KMS-11 (cell line): ENCODE results near the gene APLP1.

Experiments used
- H2AFZ ChIP-seq: fragments of 200-600 bp; sonication (generic); 2 replicates; pipeline ENCODE4 v1.6.1; 2016; ENCODE audit warnings: antibody characterized with exemption, mixed run types, low read depth
- H3K27ac ChIP-seq: fragments of 200-600 bp; sonication (generic); 2 replicates; pipeline ENCODE4 v1.6.1; 2016; ENCODE audit warnings: mild to moderate bottlenecking, mixed run types
- H3K27me3 ChIP-seq: fragments of 200-600 bp; sonication (generic); 2 replicates; pipeline ENCODE4 v1.6.1; 2017; ENCODE audit warnings: mild to moderate bottlenecking, low read depth, mixed run types, moderate library complexity; ENCODE audit not compliant: insufficient read depth
- H3K36me3 ChIP-seq: fragments of 200-600 bp; sonication (generic); 2 replicates; pipeline ENCODE4 v1.6.1; 2017; ENCODE audit warnings: mild to moderate bottlenecking, mixed run types; ENCODE audit not compliant: insufficient read depth
- H3K4me1 ChIP-seq: fragments of 200-600 bp; sonication (generic); 2 replicates; pipeline ENCODE4 v1.6.1; 2016; ENCODE audit warnings: mild to moderate bottlenecking, low read depth, mixed run types; ENCODE audit not compliant: poor library complexity, severe bottlenecking
- H3K4me2 ChIP-seq: fragments of 200-600 bp; sonication (generic); 2 replicates; pipeline ENCODE4 v1.7.0; 2016; ENCODE audit warnings: mild to moderate bottlenecking, mixed run types
- H3K4me3 ChIP-seq: fragments of 200-600 bp; sonication (generic); IDR thresholded peaks from 2 replicates; pipeline ENCODE4 v1.6.1; 2017; ENCODE audit warnings: low read depth, low read length, mixed read lengths; ENCODE audit not compliant: insufficient read depth
- H3K79me2 ChIP-seq: fragments of 200-600 bp; sonication (generic); 2 replicates; pipeline ENCODE4 v1.6.1; 2016; ENCODE audit warnings: low read depth, mixed run types; ENCODE audit not compliant: insufficient read depth
- H3K9ac ChIP-seq: fragments of 200-600 bp; sonication (generic); 2 replicates; pipeline ENCODE4 v1.6.1; 2016; ENCODE audit warnings: mild to moderate bottlenecking, mixed run types
- H4K20me1 ChIP-seq: fragments of 200-600 bp; sonication (generic); 2 replicates; pipeline ENCODE4 v1.6.1; 2016; ENCODE audit warnings: mild to moderate bottlenecking, mixed run types; ENCODE audit not compliant: insufficient read depth
- TF ChIP-seq, protein P1 (sequence below): fragments of 200-600 bp; sonication (generic); conservative IDR thresholded peaks from 2 replicates; pipeline ENCODE4 v1.6.1; 2017; ENCODE audit warnings: low read depth, mild to moderate bottlenecking, antibody characterized with exemption, low read length, moderate library complexity, mixed read lengths

The APLP1 gene

DNA sequence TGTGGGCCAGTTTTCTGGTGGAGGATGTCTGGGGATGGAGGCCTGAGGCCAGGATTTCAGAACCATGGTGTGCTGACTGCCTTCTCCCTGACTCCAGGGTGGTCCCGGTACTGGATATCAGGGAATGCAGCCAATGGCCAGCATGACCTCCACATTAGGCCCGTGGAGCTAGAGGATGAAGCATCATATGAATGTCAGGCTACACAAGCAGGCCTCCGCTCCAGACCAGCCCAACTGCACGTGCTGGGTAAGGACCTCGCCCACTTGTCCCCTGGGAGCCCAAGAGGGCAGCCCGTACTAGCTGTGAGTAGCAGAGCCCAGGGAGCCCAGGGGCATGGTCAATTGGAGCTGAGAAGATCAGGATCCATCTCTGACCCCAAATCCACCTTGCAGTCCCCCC lies 10.1 kb upstream of the APLP1 start:
- H4K20me1 ChIP-seq = no peaks in the 10 kb centered on the region
- no peaks in the 10 kb centered on the region for H3K79me2 ChIP-seq
- H3K4me2 ChIP-seq = no peak overlapping the region
- H2AFZ ChIP-seq = no peak overlapping the region
- H3K4me3 ChIP-seq = no peak overlapping the region
- H3K9ac ChIP-seq = no peak overlapping the region
- no peaks in the 10 kb centered on the region for H3K4me1 ChIP-seq
- H3K27me3 ChIP-seq = peaks cover 88% of the 10 kb centered on the region
- TF ChIP-seq, protein P1, sequence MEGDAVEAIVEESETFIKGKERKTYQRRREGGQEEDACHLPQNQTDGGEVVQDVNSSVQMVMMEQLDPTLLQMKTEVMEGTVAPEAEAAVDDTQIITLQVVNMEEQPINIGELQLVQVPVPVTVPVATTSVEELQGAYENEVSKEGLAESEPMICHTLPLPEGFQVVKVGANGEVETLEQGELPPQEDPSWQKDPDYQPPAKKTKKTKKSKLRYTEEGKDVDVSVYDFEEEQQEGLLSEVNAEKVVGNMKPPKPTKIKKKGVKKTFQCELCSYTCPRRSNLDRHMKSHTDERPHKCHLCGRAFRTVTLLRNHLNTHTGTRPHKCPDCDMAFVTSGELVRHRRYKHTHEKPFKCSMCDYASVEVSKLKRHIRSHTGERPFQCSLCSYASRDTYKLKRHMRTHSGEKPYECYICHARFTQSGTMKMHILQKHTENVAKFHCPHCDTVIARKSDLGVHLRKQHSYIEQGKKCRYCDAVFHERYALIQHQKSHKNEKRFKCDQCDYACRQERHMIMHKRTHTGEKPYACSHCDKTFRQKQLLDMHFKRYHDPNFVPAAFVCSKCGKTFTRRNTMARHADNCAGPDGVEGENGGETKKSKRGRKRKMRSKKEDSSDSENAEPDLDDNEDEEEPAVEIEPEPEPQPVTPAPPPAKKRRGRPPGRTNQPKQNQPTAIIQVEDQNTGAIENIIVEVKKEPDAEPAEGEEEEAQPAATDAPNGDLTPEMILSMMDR = no peak
- H3K36me3 ChIP-seq = no peaks in the 10 kb centered on the region
- no peak overlapping the region for H3K27ac ChIP-seq

DNA sequence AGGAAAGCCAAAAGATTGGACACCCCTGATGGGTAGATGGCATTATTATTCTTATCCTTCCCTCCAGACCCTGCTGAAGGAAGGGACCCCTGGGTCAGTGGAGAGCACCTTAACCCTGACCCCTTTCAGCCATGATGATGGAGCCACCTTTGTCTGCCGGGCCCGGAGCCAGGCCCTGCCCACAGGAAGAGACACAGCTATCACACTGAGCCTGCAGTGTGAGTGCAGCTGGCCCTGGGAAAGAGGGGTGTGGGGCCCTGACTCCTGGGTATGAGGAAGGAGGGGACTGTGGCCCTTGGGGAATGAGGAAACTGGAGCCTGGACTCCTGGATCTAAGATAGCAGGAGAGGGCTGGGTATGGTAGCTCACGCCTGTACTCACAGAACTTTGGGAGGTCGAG lies 9.0 kb upstream of the APLP1 start:
- peaks cover 88% of the 10 kb centered on the region for H3K27me3 ChIP-seq

DNA sequence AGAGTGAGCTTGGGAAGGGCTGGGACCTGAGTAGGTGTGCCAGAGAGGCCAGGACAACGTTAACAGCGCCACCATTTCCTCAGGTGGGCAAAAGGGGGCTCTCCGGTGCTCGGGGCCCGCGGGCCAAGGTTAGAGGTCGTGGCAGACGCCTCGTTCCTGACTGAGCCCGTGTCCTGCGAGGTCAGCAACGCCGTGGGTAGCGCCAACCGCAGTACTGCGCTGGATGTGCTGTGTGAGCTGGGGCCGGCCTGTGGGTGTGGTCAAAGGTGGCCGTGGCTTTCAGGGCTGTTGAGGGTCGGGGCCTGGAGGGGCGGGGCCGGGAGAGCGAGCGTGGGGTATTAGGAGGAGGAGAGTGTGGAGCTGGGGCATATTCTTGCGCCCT lies 7.9 kb upstream of the APLP1 start:
- no peak overlapping the region for H3K4me3 ChIP-seq
- no peak overlapping the region for H3K4me2 ChIP-seq

More for the DNA sequence above, 9.0 kb upstream of the APLP1 start:
- H3K4me1 ChIP-seq = no peaks in the 10 kb centered on the region
- no peak overlapping the region for H3K27ac ChIP-seq
- no peak overlapping the region for H2AFZ ChIP-seq
- H3K4me3 ChIP-seq = no peak overlapping the region
- no peaks in the 10 kb centered on the region for H3K36me3 ChIP-seq
- H3K4me2 ChIP-seq = no peak overlapping the region
- no peak overlapping the region for H3K9ac ChIP-seq
- H3K79me2 ChIP-seq = no peaks in the 10 kb centered on the region
- TF ChIP-seq, protein P1 = no peak
- H4K20me1 ChIP-seq = no peaks in the 10 kb centered on the region

DNA sequence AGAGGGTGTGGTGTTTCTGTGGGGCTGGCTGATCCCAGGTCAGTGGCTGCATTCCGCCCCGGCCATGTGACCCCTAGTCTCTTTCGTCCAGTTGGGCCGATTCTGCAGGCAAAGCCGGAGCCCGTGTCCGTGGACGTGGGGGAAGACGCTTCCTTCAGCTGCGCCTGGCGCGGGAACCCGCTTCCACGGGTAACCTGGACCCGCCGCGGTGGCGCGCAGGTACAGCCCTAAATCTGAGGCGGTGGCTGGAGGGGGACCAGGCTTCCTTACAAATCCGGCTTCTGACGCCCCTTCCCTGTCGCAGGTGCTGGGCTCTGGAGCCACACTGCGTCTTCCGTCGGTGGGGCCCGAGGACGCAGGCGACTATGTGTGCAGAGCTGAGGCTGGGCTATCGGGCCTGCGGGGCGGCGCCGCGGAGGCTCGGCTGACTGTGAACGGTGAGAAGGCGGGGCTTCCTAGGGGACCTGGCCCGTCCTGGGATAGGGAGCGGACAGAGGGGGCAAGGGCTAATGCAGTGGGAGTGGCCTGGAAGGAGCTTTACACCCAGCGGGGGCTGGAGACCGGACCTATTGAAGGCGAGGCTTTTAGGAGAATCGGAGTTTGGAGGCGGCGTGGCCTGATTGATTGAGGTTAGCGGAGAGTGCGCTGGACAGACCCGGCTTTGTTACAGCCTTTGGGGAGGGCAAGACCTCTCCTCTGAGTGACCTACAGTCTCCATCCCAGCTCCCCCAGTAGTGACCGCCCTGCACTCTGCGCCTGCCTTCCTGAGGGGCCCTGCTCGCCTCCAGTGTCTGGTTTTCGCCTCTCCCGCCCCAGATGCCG lies 7.3 kb upstream of the APLP1 start:
- Histone ChIP-seq H3K4me2 (no peak overlapping the region), H3K27me3 (peaks cover 90% of the 10 kb centered on the region)

More for the DNA sequence above, 7.9 kb upstream of the APLP1 start:
- H3K79me2 ChIP-seq = no peaks in the 10 kb centered on the region
- no peaks in the 10 kb centered on the region for H4K20me1 ChIP-seq
- TF ChIP-seq, protein P1 = no peak
- H3K27me3 ChIP-seq = peaks cover 89% of the 10 kb centered on the region
- H2AFZ ChIP-seq = no peak overlapping the region
- H3K36me3 ChIP-seq = no peaks in the 10 kb centered on the region
- H3K27ac ChIP-seq = no peak overlapping the region
- no peak overlapping the region for H3K9ac ChIP-seq
- H3K4me1 ChIP-seq = no peaks in the 10 kb centered on the region

More for the DNA sequence above, 7.3 kb upstream of the APLP1 start:
- H3K4me1 ChIP-seq = no peaks in the 10 kb centered on the region
- H3K9ac ChIP-seq = no peak overlapping the region
- no peaks in the 10 kb centered on the region for H4K20me1 ChIP-seq
- no peak overlapping the region for H3K4me3 ChIP-seq
- H3K79me2 ChIP-seq = no peaks in the 10 kb centered on the region
- H3K27ac ChIP-seq = no peak overlapping the region
- no peak overlapping the region for H2AFZ ChIP-seq
- TF ChIP-seq, protein P1 = no peak
- H3K36me3 ChIP-seq = no peaks in the 10 kb centered on the region
